Activated T-helper 1 cell treated with Interleukin-2 at 50 U/mL for 16 hours (primary cell): ENCODE results near the gene DEXI.

Source experiments
- DNase-seq: peaks from one replicate; pipeline ENCODE4 v3.0.0-alpha.2; 2020; ENCODE audit warnings: low read depth

The DEXI gene

DNA sequence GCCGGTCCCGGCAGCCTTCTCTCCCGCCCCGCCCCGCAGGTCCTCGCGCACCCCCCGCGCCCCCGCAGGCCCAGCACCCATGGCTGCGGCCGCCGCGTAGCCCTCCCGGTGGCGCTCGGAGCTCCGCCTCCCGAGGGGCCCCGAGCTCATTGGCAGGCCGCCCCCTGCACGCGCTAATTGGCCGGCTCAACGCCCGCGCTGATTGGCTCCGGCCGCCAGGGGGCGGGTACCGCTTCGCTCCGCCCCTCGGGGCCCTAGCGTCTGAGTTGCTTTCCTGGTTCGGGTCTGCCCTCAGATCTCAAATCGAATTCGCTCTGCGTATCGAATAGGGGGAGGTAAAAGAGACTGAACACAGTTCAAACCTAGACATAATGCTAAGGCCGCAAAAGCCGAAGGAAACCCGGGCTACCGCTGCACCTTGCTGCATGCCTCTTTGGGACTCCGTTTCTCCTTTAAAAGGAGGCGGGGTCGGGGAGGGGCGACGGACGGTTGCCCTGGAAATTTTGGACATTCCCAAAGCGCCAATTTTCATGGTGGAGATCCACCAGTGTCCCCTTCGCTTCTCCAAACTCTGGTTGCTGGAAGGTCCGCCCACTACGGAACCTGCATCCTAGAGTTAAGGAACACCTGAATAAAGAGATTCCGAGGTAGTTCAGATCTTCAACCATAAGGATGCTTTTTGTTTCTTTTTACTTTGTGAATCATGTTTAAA, at the start of gene DEXI:
Gene DEXI (minus strand): TSS at position 117 of the 712 bp plus-strand sequence. CDS start 463 bp downstream, outside the sequence.
- peak; percentile 93 for DNase-seq

DNA sequence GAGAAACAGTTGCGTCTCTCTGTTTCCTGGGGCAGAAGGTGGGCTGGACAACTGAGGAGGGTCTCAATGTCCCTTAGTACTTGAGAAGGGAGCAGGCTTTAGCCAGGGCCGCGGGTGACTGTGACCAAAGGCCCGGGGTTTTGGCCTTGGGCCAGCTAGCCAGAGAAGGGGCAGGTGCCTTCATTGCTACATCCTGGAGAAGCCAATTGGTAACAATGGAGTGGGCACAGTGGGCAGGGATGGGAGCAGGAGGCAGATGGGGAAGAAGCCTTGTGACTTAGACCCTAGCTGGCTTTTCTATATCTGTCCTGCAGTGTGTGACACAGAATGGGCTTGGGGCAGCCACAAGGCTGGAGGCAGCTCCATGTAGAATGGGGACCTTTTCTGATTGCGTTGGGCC, 48.1 kb upstream of the DEXI start:
- DNase-seq = no peak

- no peak for DNase-seq
Measured at GRCh38 chr16:10989559-10989958, 47.3 kb upstream of the DEXI start.

GRCh38 chr16:10988879-10989278, 46.6 kb upstream of the DEXI start:
- no peak for DNase-seq

DNA sequence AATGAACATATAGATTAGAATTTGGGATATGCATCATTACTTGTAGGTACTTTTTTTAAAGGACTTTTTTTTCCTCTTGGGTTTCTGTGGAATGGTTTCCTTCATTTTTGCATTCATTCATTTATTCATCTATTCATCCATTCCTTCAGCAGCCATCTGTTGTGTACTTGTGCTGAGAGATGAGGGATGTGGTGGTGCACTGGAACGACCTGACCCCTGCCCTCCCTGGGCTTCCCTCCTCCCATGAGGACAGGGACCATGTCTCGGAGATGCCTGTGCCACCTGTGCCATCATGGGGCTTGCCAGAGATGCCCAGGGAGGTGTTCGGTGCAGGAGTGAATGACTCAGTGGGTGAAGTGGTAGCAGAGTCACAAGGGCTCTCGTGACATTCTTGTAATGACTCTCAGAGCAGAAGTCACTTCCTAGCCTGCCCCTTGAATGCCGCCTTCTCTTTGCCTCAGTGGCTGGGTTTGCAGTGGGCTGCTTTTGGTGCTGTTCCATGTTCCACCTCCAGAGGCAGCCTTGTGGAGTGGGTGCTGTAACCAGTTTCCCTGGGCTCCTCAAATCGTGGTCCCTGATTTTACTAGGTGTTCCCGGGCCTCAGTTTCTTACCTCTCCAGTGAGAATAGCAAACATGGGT, 46.0 kb upstream of the DEXI start:
- no peak for DNase-seq

- no peak for DNase-seq
Measured at GRCh38 chr16:10987361-10988163, 45.3 kb upstream of the DEXI start.

- DNase-seq = no peak
Measured at GRCh38 chr16:10984509-10984908, 42.2 kb upstream of the DEXI start.

DNA sequence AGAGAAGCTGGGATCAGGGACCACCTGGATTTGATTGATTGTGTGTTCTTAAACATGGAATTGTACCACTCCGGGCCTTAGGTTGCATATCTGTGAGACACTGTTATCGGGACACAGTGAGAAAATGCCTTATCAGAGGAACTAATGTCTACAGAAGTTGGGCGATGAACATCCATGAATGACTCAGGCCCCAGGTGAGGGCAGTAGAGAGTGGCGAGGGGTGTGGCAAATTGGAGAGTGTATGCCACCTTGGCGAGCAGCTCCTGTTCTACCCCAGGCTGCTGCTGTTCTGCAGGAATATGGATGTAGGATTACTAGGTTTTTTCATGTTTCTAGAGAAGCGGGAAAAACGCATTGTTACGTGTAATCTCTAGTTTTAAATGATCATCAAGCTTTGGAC, 40.9 kb upstream of the DEXI start:
- DNase-seq = no peak

DNA sequence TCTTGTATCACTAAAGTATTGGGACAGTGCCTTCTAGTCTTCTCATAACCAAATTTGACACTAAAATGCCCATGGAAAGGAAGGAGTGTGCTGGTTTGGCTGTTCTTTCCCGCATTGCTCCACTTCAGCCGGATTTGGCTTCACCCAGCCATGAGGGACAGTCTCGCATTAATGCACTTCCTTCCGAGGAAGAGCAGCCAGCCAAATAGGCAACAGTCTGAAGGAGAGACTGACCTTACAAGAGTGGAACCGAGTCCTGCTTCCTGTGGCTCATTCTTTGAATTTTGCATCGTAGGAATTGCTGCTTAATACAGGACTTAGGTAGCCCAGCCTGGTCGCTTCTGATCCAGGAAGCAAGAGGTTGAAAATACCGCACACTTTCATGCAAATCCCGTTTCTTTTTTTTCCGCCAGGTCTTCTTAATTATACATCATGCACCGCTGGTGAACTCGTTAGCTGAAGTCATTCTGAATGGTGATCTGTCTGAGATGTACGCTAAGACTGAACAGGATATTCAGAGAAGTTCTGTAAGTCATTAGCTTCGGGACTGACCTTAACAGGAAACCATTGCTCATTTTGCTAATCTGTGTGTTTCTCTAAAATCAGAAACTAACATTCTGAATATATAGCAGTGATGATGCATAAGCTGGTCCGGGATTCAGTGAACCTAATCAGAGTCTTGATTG, 40.3 kb upstream of the DEXI start:
- no peak for DNase-seq

- no peak for DNase-seq
Measured at GRCh38 chr16:10981697-10982216, 39.5 kb upstream of the DEXI start.

- DNase-seq = no peak
Measured at GRCh38 chr16:10980813-10981212, 38.5 kb upstream of the DEXI start.

DNA sequence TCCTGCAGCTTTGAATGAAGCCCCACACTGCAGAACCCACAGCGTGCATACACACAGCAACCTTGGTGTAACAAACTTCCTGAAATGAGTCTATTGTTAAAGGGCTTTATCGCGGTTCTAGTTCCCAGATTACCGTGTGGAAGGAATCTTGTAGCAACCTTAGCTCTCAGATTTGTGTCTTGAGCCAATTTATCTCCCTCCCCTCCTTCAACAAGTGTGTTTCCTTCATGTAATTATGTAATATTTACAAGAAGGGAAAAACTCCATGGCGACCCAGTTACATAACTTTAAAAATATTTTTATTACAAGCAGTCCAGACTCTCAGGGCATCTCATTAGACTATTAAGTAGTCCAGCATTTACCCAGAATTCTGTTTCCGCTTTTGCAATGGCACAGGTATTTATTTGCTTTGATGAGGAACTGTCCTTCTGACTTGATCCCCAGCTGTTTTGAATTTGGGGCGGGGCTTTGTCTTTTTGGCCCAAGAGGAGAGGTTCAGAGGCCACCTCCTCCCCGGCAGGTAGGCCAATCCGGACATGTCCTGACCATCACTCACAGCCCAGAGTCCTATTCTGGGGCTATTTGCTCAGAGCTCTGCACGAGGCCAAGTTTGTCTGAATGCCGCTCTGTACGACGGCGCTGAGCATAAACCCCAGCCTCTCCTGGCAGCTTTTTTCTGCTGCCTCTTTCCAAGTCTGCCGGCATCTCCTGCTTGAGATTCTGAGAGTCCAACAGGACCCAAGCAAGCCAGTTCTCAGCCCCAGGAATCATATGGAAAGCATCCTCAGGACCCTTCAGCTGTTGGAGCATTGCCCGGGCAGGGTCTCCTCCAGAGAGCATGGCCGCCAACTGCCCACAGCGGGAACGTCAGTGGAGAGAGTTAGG, 37.7 kb upstream of the DEXI start:
- no peak for DNase-seq

GRCh38 chr16:10978871-10979446, 36.7 kb upstream of the DEXI start:
- DNase-seq = no peak

DNA sequence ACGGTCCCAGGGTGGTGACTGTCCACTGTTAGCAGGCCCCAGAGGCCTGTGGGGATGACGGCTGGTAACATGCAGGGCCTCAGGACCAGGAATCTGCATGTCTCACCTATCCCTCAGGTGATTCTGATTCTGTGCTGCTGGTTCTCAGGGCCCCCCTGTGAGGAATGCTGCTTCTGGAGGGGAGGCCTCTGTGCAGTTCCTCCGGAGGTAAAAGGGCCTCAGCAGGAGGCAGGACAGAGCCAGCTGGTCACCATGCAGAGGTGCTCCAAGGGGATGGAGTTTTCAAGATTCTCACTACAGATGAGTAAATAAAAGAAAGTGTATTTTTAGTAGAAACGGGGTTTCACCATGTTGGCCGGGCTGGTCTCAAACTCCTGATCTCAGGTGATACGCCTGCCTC, 35.9 kb upstream of the DEXI start:
- DNase-seq = no peak

- DNase-seq = no peak
Measured at GRCh38 chr16:10976634-10977033, 34.4 kb upstream of the DEXI start.

DNA sequence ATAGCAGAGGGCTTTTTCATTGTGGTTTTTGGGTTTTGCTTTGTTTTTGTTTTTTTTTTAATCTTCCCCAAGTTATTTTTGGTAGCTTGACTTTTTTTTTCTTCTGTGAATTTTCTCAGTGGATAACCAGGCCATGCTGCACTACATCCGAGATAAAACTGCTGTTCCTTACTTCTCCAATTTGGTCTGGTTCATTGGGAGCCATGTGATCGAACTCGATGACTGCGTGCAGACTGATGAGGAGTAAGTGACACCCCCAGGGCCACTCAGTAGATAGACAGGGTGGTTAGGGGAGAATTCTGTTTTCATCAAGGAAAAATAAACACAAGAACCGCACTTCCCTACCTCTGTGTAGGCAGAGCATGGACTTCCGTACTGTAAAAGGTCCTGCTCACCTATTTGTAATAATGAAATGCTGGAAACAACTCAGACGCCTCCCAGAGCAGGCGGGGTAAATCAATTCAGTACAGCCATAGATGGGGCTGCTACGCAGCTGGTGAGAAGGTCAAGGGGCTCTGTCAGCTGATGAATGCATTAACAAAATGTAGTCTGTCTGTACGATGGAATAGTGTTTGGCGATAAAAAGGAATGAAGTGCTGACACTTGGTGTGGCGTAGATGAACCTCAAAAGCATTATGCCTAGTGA, 30.7 kb upstream of the DEXI start:
- no peak for DNase-seq

DNA sequence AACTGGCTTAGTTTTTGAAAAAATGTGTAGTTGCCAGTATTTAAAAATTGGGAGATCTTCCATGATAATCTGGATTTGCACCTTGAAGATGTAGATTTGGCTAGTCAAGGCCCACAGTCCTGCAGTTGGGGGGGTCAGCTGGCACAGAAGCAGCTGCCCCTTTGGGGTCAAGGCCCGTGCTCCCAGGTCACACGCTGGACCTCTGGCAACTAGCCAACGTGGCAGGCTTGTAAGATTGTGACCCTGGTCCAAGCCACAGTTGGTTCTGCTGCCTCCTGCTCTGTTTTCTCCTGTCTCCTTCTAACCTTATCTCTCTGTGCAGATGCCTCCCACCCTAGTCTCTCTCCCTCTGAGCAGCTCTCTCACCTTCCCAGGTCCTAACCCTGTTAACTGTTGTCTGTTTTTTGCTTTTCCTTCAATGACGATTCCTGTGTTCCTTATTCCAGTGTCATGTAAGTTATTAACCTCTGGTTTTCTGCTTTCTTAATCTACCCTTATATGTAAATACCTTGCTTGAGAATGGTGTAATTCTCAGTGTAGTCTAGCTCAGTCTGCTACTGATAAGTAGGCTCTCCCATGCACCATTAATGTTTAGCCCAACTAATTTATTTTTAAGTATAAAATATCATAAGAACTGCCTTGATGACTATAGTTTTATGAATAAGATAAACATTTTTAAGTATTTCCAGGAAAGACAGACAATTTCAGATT, 30.0 kb upstream of the DEXI start:
- DNase-seq = no peak

DNA sequence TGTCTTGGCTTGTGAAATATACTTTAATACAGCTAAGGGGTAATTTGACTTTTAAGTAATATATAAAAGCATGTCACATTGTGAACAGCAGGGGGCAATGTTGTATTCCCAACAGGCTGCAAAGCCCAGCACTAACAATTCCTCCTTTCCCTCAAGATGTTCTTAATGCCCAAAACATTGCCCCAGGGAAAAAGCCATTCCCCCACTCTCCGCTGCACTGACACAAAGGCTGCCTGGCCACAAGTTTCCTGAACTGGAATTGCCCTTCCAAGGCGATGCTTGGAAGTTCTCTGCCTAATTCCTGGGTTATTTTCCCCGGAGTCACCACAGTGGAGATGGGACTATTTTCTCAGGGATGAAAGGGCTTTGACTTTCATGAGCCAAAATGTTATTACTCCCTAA, 29.3 kb upstream of the DEXI start:
- no peak for DNase-seq

- DNase-seq = no peak
Measured at GRCh38 chr16:10970065-10970464, 27.8 kb upstream of the DEXI start.

- DNase-seq = no peak
Measured at GRCh38 chr16:10969615-10970014, 27.3 kb upstream of the DEXI start.
